Uterus (tissue), 2 donors: Measurements from ENCODE around the gene RNASE2.

Experiments
- POLR2A ChIP-seq, 2 donors: fragments of 450-650 bp; IDR thresholded peaks; one replicate each; pipeline ENCODE4 v1.6.1; 2016; ENCODE audit warnings: antibody characterized with exemption in 2 of 2, mild to moderate bottlenecking in 1 of 2, moderate library complexity in 1 of 2
- TF ChIP-seq, protein P1 (sequence below), 4 experiments: fragments of 200-600 bp in 2 of 4; fragments of 450-650 bp in 2 of 4; sonication (generic) in 2 of 4; IDR thresholded peaks; one replicate each; pipeline ENCODE4 v1.5.1; 2016 to 2019; ENCODE audit warnings: antibody characterized with exemption in 4 of 4, mild to moderate bottlenecking in 2 of 4, moderate library complexity in 1 of 4

DNA sequence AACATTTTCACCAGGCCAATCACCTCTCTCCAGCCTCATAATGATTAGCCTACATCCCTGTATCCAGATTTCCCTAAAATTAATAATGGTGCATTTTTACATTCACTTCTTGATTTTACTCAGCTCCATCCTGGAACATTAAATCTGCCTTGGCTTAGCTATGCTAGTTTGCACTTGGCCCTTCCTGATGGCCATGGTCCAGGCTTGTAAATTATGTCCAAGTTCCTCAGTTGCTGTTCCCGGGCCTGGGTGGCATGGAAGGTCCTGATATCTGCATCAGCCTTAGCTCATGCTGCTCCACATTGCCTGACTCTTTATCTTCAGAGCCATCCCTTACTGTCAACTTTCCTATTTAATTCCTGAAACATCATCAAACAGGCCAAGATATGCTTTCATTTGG, 23.4 kb downstream of the RNASE2 start:
- TF ChIP-seq, protein P1, sequence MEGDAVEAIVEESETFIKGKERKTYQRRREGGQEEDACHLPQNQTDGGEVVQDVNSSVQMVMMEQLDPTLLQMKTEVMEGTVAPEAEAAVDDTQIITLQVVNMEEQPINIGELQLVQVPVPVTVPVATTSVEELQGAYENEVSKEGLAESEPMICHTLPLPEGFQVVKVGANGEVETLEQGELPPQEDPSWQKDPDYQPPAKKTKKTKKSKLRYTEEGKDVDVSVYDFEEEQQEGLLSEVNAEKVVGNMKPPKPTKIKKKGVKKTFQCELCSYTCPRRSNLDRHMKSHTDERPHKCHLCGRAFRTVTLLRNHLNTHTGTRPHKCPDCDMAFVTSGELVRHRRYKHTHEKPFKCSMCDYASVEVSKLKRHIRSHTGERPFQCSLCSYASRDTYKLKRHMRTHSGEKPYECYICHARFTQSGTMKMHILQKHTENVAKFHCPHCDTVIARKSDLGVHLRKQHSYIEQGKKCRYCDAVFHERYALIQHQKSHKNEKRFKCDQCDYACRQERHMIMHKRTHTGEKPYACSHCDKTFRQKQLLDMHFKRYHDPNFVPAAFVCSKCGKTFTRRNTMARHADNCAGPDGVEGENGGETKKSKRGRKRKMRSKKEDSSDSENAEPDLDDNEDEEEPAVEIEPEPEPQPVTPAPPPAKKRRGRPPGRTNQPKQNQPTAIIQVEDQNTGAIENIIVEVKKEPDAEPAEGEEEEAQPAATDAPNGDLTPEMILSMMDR (IDR thresholded peaks at IDR 0.05), result no peak
- no peak for TF ChIP-seq POLR2A (IDR thresholded peaks at IDR 0.05)
